CD4-positive, alpha-beta T cell treated with Interleukin-4 for 1 hour (primary cell): ENCODE measurements around the gene GLMN.

Experiments
- DNase-seq, 2 donors: peaks; one replicate each; pipeline ENCODE4 v3.0.0-alpha.2; 2020 to 2022

The GLMN gene

GRCh38 chr1:92298573-92299476, at the start of gene GLMN, which contains the start of gene RPAP2:
Gene GLMN (minus strand): TSS chr1:92298987. CDS start chr1:92297999, 988 bp downstream.
Gene RPAP2 (plus strand): TSS chr1:92299059. CDS start chr1:92299074, 15 bp downstream.
- peak; percentile 74 to 77 for DNase-seq

GRCh38 chr1:92346866-92347640, 48.3 kb upstream of the GLMN start:
- DNase-seq, result no peak

- DNase-seq, result no peak
Observed at GRCh38 chr1:92343061-92343460, 44.3 kb upstream of the GLMN start.

- no peak for DNase-seq
Observed at GRCh38 chr1:92342401-92342800, 43.6 kb upstream of the GLMN start.

GRCh38 chr1:92340154-92340553, 41.4 kb upstream of the GLMN start:
- DNase-seq, result no peak

- DNase-seq, result no peak
Observed at GRCh38 chr1:92333668-92334067, 34.9 kb upstream of the GLMN start.

- DNase-seq, result no peak
Observed at GRCh38 chr1:92329347-92330129, 30.8 kb upstream of the GLMN start.

- DNase-seq, result no peak
Observed at GRCh38 chr1:92327794-92328193, 29.0 kb upstream of the GLMN start.

- no peak for DNase-seq
Observed at GRCh38 chr1:92326681-92327080, 27.9 kb upstream of the GLMN start.

GRCh38 chr1:92324784-92325183, 26.0 kb upstream of the GLMN start:
- DNase-seq, result no peak

GRCh38 chr1:92323473-92324453, 25.0 kb upstream of the GLMN start:
- no peak for DNase-seq

- peak in 1 of 2 donors; percentile 58 for DNase-seq
Observed at GRCh38 chr1:92317836-92318493, 19.2 kb upstream of the GLMN start.

- DNase-seq, result peak; percentile 60 to 75
Observed at GRCh38 chr1:92315766-92316599, 17.2 kb upstream of the GLMN start.

GRCh38 chr1:92314024-92314423, 15.2 kb upstream of the GLMN start:
- DNase-seq, result no peak

- DNase-seq, result peak in 1 of 2 donors; percentile 66
Observed at GRCh38 chr1:92310185-92310597, 11.4 kb upstream of the GLMN start.

GRCh38 chr1:92307980-92308379, 9.2 kb upstream of the GLMN start:
- DNase-seq, result no peak

- no peak for DNase-seq
Observed at GRCh38 chr1:92306020-92306419, 7.2 kb upstream of the GLMN start.

- no peak for DNase-seq
Observed at GRCh38 chr1:92301021-92301420, 2.2 kb upstream of the GLMN start.

GRCh38 chr1:92299477-92300150, 827 bp upstream of the GLMN start:
- no peak for DNase-seq

- no peak for DNase-seq
Observed at GRCh38 chr1:92298213-92298572, 594 bp downstream of the GLMN start.
